ENCODE measurements around the gene HPCA. TPM values are rescaled to one million over a fixed set of nuclear protein-coding genes. Genes with fewer than 3 reads are reported as not detected.

The HPCA gene
- total RNA-seq, 1 experiment from 2014 or later, result 1.2 TPM

DNA sequence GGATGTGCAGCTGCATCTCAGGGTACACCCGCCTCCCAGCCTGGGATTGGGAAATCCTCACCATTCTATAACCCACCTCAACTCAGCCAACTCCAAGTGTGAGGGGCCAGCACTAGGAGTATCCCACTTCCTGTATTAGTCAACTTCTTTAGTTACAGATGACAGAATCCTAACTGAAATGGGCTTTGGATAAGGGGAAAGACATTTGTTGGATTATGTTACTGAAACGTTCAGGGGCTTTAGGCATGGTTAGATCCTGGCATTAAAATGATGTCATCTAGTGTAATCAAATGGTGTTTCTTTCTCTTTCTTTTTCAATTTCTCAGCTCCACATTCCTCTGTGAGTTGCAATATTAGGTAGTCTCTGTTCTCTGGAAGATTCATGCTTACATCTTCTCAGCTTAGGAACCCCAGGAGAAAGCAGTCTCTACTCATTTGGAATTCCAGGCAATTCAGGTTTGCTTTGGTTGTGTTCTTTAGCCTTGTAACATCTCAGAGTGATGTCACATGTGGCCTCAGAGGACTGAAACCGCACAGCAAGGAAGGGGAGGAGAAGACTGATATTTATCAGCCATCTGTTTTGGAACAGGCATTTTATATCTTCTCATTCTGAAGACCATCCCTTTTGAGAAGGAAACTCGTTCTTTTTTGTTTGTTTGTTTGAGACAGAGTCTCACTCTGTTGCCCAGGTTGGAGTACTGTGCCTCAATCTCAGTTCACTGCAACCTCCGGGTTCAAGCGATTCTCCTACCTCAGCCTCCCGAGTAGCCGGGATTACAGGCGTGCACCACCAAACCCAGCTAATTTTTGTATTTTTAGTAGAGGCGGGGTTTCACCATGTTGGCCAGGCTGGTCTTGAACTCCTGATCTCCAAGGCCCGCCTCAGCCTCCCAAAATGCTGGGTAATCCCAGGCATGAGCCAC lies 33.8 kb downstream of the HPCA start:
- no peaks in the 10 kb centered on the region for H3K9me3 ChIP-seq (ENCODE audit: control insufficient read depth, insufficient read depth, low read depth, low read length)
- ATAC-seq, result no peak
- no peak overlapping the region for H3K27ac ChIP-seq (ENCODE audit: low read length)
- POLR2A ChIA-PET, result no interaction called here
- 0 out of 2 replicates have a peak, but pooled peaks cover 3% of the 10 kb centered on the region for H3K4me1 ChIP-seq (ENCODE audit: control insufficient read depth, insufficient read depth, low read length)
- no peak for TF ChIP-seq SIN3A (IDR thresholded peaks at IDR 0.05; ENCODE audit: borderline replicate concordance, insufficient read depth, low read depth, low read length)
- TF ChIP-seq, protein P1, sequence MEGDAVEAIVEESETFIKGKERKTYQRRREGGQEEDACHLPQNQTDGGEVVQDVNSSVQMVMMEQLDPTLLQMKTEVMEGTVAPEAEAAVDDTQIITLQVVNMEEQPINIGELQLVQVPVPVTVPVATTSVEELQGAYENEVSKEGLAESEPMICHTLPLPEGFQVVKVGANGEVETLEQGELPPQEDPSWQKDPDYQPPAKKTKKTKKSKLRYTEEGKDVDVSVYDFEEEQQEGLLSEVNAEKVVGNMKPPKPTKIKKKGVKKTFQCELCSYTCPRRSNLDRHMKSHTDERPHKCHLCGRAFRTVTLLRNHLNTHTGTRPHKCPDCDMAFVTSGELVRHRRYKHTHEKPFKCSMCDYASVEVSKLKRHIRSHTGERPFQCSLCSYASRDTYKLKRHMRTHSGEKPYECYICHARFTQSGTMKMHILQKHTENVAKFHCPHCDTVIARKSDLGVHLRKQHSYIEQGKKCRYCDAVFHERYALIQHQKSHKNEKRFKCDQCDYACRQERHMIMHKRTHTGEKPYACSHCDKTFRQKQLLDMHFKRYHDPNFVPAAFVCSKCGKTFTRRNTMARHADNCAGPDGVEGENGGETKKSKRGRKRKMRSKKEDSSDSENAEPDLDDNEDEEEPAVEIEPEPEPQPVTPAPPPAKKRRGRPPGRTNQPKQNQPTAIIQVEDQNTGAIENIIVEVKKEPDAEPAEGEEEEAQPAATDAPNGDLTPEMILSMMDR (IDR thresholded peaks at IDR 0.05), result no peak
- TF ChIP-seq POLR2AphosphoS5 (IDR thresholded peaks at IDR 0.05; ENCODE audit: low read depth, low read length), result no peak
- TF ChIP-seq, protein P2, sequence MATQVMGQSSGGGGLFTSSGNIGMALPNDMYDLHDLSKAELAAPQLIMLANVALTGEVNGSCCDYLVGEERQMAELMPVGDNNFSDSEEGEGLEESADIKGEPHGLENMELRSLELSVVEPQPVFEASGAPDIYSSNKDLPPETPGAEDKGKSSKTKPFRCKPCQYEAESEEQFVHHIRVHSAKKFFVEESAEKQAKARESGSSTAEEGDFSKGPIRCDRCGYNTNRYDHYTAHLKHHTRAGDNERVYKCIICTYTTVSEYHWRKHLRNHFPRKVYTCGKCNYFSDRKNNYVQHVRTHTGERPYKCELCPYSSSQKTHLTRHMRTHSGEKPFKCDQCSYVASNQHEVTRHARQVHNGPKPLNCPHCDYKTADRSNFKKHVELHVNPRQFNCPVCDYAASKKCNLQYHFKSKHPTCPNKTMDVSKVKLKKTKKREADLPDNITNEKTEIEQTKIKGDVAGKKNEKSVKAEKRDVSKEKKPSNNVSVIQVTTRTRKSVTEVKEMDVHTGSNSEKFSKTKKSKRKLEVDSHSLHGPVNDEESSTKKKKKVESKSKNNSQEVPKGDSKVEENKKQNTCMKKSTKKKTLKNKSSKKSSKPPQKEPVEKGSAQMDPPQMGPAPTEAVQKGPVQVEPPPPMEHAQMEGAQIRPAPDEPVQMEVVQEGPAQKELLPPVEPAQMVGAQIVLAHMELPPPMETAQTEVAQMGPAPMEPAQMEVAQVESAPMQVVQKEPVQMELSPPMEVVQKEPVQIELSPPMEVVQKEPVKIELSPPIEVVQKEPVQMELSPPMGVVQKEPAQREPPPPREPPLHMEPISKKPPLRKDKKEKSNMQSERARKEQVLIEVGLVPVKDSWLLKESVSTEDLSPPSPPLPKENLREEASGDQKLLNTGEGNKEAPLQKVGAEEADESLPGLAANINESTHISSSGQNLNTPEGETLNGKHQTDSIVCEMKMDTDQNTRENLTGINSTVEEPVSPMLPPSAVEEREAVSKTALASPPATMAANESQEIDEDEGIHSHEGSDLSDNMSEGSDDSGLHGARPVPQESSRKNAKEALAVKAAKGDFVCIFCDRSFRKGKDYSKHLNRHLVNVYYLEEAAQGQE (IDR thresholded peaks at IDR 0.05; ENCODE audit: insufficient read depth in 1 of 2, low read depth in 2 of 2, low read length in 1 of 2), result no peak
- no peak for TF ChIP-seq TCF7L2 (IDR thresholded peaks at IDR 0.05; ENCODE audit: low read depth, low read length)
- no peaks in the 10 kb centered on the region for H3K27me3 ChIP-seq (ENCODE audit: control insufficient read depth, insufficient read depth, low read length)
- H3K36me3 ChIP-seq (ENCODE audit: control insufficient read depth, insufficient read depth, low read length), result no peaks in the 10 kb centered on the region
- no TSS peak for BruUV-seq (replicated peaks)
- DNase-seq (ENCODE audit: low read depth, low spot score), result no peak
- in situ Hi-C loops (cut with HindIII; ENCODE audit: low pct_unique_long_range_greater_than_20kb, low sequenced_read_pairs) (no loop called here), intact Hi-C loops (cut with micrococcal nuclease; ENCODE audit: unreplicated experiment) (no loop called here)
- CTCF ChIA-PET, result no interaction called here
- no peak overlapping the region for H3K4me3 ChIP-seq (ENCODE audit: low read depth in 2 of 2, low read length in 2 of 2)

DNA sequence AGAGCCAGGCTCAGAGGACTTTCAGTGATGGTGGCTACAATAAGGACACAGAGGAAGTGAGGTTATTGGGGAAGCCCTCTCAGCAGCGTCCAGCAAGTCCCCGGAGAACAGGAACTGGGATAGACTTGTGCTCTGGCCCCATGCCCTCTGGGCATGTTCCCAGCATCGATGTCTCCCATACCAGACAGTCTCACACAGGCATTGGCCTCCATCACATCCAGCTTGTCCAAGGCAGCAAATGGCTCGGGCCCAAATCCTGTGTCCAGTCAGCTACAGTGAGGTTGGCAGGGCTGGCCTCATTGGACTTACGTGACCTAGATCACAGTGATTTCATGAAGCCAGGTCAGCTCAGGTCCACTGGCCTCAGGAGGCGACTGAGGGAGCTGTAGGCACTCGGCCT lies 34.5 kb downstream of the HPCA start:
- Histone ChIP-seq H3K27me3 (ENCODE audit: control insufficient read depth, insufficient read depth, low read length) (no peaks in the 10 kb centered on the region), H3K4me3 (ENCODE audit: low read depth in 2 of 2, low read length in 2 of 2) (no peak overlapping the region), H3K27ac (ENCODE audit: low read length) (no peak overlapping the region), H3K4me1 (ENCODE audit: control insufficient read depth, insufficient read depth, low read length) (peaks cover 3% of the 10 kb centered on the region; the same call in 1 of the 2 replicates), H3K36me3 (ENCODE audit: control insufficient read depth, insufficient read depth, low read length) (no peaks in the 10 kb centered on the region), H3K9me3 (ENCODE audit: control insufficient read depth, insufficient read depth, low read depth, low read length) (no peaks in the 10 kb centered on the region)
- POLR2A ChIA-PET, result no interaction called here
- in situ Hi-C loops (cut with HindIII; ENCODE audit: low pct_unique_long_range_greater_than_20kb, low sequenced_read_pairs) (no loop called here), intact Hi-C loops (cut with micrococcal nuclease; ENCODE audit: unreplicated experiment) (no loop called here)
- TF ChIP-seq TCF7L2 (IDR thresholded peaks at IDR 0.05; ENCODE audit: low read depth, low read length) (no peak), SIN3A (IDR thresholded peaks at IDR 0.05; ENCODE audit: borderline replicate concordance, insufficient read depth, low read depth, low read length) (no peak), POLR2AphosphoS5 (IDR thresholded peaks at IDR 0.05; ENCODE audit: low read depth, low read length) (no peak)
- TF ChIP-seq, protein P1 (IDR thresholded peaks at IDR 0.05), result no peak
- TF ChIP-seq, protein P2 (IDR thresholded peaks at IDR 0.05; ENCODE audit: insufficient read depth in 1 of 2, low read depth in 2 of 2, low read length in 1 of 2), result no peak
- BruUV-seq (replicated peaks), result no TSS peak
- CTCF ChIA-PET, result no interaction called here
- DNase-seq (ENCODE audit: low read depth, low spot score) (no peak), ATAC-seq (no peak)
